ENCODE results near the gene CDKN2AIPNL.
"Not testable (repeated sequence)": the region's sequence is repeated elsewhere in the genome, so short reads cannot be mapped to it uniquely, and the experiment has no call there.

CDKN2AIPNL gene

DNA sequence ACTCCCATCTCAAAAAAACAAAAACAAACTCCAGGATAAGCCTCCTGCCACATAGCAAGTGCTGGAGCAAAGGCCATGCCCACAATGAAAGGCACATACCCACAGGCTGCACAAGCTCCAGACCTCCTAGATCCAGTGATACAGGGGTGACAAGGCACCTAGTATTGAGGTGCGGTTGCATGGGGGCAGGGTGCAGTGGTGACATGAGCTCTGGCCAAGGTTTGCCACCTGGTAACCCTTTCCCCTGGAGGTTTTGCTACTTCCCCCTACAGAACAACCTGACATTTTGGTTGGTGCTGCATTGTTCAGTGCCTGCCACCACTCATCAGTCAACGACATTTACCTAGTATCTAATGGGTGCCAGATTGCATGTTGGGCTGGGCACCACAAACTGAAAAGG lies 14.5 kb downstream of the CDKN2AIPNL start:
- DNase-seq: no peak

- DNase-seq: no peak
Observed at GRCh38 chr5:134396274-134396673, 15.4 kb downstream of the CDKN2AIPNL start.

DNA sequence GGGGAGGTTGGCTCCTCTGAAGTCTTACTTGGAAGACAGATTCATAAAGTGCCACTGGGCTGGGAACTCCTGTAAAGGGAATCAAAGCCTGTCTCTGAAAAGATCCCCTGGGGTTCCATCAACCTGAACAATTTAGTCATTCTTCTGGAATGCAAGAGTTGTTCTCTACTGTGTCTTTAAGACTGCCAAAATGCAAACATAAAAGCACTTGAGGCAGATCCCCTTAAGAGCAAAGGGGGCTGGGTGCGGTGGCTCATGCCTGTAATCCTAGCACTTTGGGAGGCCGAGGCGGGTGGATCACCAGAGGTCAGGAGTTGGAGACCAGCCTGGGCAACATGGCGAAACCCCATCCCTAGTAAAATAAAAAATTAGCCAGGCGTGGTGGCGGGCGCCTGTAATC lies 16.7 kb downstream of the CDKN2AIPNL start:
- DNase-seq: no peak

DNA sequence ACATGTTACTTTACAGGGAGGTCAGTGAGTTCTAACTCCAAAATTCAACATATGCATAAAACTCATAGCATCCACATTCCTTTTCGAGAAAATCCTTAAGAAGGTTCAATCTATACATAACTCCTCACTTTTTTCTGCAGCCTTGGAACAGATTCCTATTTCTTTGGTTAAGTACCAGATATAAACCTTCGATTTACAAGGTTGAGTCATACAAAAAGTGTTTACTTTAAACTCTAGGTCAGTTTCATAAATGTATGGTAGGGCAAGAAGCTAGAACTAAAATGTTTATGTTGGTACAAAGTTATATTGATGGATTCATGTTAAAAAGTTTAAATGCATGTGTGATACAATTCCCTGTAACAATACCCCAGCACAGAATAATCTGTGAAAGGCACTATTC lies 19.4 kb downstream of the CDKN2AIPNL start:
- DNase-seq: no peak

GRCh38 chr5:134387443-134387842 lies 24.2 kb downstream of the CDKN2AIPNL start:
- no peak for DNase-seq

- no peak for DNase-seq
Observed at GRCh38 chr5:134383980-134384697, 27.5 kb downstream of the CDKN2AIPNL start.

GRCh38 chr5:134382204-134382603 lies 29.5 kb downstream of the CDKN2AIPNL start:
- DNase-seq: not testable (repeated sequence)

DNA sequence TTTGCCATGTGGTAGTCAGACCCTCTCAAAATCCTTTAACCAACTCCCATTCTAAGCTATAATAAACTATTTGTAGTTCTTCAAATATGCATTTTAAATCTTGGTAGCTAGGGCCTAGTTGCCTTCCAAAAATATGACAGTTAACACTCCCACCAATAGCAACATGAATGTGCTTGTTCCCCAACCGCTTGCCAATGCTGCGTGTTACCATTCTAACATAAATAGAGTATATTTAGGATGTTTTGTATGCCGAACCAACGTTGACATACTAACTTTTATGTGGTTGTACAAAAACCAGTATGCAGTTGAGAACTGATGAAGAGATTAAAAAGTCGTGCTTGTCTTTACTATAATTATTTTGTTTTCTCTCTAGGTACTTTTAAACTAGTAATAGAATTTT lies 31.3 kb downstream of the CDKN2AIPNL start:
- no peak for DNase-seq

DNA sequence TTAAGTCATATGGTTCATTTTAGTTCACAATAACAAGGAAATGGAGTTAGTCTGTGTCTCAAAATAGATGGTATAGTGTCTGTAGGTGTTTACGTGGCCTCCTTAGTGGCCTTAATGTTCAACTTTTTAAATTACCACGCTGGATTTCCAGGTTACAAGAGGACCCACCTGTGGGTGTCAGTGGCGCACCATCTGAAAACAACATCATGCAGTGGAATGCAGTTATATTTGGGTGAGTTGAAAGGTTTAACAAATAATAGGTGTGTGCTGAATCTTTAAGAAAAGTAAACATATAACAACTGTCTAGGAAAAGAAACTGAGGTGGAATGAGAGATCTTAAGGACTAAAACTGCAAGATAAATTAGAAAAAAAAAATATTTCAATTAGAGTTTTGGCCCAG lies 37.4 kb downstream of the CDKN2AIPNL start:
- no peak for DNase-seq

GRCh38 chr5:134373633-134374032 lies 38.0 kb downstream of the CDKN2AIPNL start:
- not testable (repeated sequence) for DNase-seq

DNA sequence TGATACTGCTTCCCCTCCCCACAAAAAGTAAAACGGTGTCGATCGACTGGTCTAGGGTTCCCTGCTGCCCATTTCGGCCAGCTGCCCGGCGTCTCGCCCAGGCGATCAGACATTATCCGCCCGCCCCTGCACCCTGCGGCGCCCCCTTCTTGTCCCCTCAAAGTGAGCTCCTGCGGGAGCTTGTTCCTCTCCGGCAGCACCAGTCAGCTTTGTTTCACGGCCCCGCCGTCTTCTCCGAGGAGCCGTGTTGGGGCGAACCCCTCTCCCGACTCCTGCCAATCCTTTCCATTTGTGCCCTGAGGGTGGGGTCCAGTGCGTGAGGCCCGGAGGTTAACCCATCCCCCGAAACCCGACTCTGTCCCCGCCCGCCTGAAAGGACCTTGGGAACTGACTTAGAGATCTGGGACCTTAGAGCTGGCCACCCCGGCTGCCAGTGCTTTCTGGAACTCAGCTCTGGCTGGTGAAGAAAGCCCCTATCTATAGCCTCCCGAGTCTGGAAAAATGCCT lies 39.8 kb downstream of the CDKN2AIPNL start:
- DNase-seq: no peak

GRCh38 chr5:134370871-134371833 lies 40.5 kb downstream of the CDKN2AIPNL start, which contains the start of gene UBE2B:
Gene UBE2B, plus strand, starts transcription at chr5:134371569. Its CDS starts 27 bp downstream, at chr5:134371596.
- peak; percentile 94 for DNase-seq

DNA sequence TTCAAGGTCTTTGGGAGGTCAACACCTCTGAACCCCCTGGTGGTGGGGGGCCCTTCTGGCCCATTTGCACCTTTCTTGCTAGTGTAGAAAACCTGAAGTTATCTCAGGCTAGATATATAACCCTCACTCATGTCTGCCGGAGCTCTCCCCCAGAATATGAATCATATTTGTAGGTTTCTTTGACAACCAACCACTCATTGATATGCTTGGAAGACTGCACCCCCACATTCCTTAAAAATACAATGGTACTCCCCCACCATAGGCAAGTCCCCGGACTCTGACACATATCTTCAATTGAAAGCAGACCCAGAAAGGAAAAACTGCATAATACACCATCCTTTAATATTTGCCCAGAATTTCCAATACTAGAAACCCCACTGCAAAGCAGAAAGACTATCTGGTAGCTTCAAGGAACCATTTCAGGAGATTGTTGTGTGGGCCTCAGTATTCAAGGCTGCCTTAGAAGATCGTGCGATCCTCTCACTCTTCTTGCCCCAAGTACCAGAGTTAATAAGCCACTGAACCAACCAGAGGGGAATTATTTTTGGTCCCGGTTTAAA lies 41.3 kb downstream of the CDKN2AIPNL start:
- no peak for DNase-seq

DNA sequence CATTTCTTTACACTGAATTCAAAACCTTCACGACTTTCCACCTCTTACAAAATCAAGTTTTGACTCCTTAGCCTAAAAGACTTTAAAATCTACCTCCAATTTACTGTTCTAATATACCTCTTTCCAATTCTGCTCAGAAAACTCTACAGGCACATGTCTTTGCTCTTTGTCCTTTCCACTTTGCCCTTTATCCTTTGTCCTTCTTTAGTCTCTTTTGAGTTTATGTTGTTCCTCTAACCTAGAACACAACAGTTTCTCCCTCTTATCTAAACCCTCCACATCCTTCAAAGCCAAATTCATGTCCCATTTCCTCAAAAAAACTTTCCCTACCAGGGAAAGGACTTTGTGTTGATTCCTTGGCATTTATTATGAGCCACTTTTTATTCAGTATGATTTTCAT lies 46.1 kb downstream of the CDKN2AIPNL start:
- no peak for DNase-seq

- DNase-seq: no peak
Observed at GRCh38 chr5:134355681-134356080, 56.0 kb downstream of the CDKN2AIPNL start.

All from DMS79 treated with DMSO at 0.1 percent for 48 hours (cell line).